Right hindlimb (tissue), 1 donor: Measurements from ENCODE around the gene FAF2.
"Not testable (repeated sequence)": the region's sequence is repeated elsewhere in the genome, so short reads cannot be mapped to it uniquely, and the experiment has no call there.

ENCODE experiments used
- DNase-seq: peaks from one replicate; pipeline ENCODE4 v3.0.0-alpha.2; 2018

The FAF2 gene

GRCh38 chr5:176547802-176548201, 99.6 kb downstream of the FAF2 start:
- no peak for DNase-seq

DNA sequence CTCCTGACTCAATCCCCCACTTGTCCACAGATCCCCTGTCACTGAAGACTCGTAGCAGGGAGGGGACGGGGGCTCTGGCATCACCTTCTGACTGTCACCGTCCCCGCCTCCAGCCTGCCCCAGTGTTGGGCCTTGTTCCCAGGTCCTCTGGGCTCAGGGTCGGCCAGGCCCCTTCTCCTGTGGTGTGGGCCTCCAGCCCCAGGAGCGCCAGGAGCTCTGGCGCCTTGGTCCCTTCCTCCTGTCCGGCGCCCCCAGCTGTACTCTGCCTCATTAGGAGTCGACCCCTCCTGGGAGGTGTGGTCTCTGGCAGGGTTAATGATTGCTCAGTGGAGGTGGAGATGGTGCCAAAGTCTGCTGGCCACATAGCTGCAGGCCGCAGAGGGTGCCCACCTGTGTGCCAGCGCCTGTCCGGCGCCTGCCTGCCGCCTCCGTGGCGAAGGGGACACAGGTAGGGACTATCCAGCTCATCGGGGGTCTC, 100.8 kb downstream of the FAF2 start, which contains the start of gene CDHR2:
Gene CDHR2, plus strand, starts transcription at position 376 of the 478 bp plus-strand sequence. CDS start 16,011 bp downstream, outside the sequence.
- DNase-seq: no peak

- DNase-seq: no peak
These were observed 101.7 kb downstream of the FAF2 start for GRCh38 chr5:176549871-176550270.

- DNase-seq: no peak
These were observed 102.2 kb downstream of the FAF2 start for GRCh38 chr5:176550275-176550831.

DNA sequence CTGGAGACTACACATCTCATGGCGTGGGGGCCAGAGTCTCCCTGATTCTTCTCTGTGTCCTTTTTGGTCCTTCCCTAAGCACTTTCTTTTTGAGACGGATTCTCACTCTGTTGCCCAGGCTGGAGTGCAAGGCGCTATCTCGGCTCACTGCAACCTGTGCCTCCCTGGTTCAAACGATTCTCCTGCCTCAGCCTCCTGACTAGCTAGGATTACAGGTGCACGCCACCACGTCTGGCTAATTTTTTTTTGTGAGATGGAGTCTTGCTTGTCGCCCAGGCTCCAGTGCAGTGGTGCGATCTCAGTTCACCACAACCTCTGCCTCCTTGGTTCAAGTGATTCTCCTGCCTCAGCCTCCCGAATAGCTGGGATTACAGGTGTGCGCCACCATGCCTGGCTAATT, 102.8 kb downstream of the FAF2 start:
- DNase-seq: not testable (repeated sequence)

DNA sequence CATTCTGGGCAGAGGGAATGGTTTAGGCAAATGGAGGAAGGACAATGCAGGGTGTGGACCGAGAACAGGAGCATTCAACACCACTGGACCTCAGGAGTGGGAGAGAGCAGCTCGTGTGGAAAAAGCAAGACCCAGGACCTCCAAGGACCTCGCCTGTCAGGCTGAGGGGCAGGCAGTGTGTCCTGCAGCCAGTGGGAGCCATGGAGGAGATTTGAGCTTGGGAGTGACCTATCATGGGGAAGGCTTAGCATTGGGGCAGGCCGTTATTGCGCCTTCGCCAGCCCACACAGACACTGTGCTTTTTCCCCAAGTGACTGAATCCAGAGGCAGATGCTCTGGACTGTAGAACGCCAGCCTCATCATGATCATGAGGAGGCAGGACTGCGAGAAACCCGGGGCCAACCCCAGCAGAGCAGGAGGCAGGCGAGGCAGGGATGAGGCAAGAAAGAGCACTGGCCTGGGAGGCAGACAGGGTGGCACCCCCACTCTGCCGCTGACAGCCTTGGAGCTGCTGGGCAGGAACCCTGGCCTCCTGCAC, 104.2 kb downstream of the FAF2 start:
- no peak for DNase-seq

DNA sequence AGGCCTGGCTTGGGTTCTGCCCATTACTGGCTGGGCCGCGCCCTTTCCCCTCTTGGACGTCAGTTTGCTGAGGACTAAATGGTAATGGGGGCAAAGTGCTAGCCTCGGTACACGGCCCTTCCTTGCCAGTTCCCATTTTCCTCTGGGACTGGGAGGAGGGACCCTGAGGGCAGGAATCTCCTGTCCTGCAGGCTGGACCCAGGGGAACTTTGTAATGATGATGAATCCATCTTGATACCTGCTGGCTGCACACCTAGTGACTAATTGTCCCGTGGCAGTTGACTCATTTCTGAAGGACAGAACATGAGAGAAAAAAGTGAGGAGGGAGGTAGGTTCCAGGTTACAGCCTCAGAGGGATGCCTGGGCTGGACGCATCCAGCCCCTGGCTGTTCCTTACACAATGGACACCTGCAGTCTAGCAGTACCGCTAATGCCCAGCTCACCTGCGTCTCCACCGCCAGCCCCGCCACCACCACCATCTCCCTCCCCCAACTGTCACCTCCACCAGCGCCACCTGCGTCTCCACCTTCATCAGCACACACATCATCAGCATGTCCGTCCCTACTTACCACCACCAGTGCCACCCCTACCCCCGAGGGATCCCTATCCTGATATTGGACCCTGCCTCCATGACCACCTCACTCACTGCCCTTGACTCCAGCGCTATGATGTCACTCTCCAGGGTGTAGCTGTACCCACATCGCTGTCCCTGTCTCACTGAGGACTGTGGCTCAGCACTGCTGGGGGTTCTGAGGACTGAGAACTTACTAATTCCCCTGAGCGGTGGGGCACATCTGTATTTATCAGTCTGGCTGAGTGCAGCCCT, 105.3 kb downstream of the FAF2 start:
- no peak for DNase-seq

GRCh38 chr5:176557846-176558245, 109.7 kb downstream of the FAF2 start:
- no peak for DNase-seq
